DND-41 (cell line): ENCODE results near the gene PRKCZ.

Source experiments
- ATAC-seq: fragments of 200-7000 bp; cut with Tn5 transposase; 3 replicates; pipeline ENCODE4 v1.9.1; 2021; ENCODE audit warnings: low read depth; ENCODE audit not compliant: insufficient read depth
- DNase-seq: peaks from one replicate; pipeline ENCODE4 v3.0.0-alpha.2; 2020
- H2AFZ ChIP-seq: 2 replicates; pipeline ENCODE4 v1.6.0; 2012; ENCODE audit warnings: low read depth, low read length
- H3K27ac ChIP-seq: 2 replicates; pipeline ENCODE4 v1.5.1; 2012; ENCODE audit warnings: low read length, inconsistent platforms
- H3K27me3 ChIP-seq: fragments of 200-600 bp; sonication (generic); 2 replicates; pipeline ENCODE4 v1.6.0; 2012; ENCODE audit warnings: low read length, mild to moderate bottlenecking, inconsistent platforms; ENCODE audit not compliant: insufficient read depth, poor library complexity
- H3K36me3 ChIP-seq: 2 replicates; pipeline ENCODE4 v1.5.1; 2012; ENCODE audit warnings: low read length, inconsistent platforms; ENCODE audit not compliant: insufficient read depth
- H3K4me1 ChIP-seq: 2 replicates; pipeline ENCODE4 v1.5.1; 2012; ENCODE audit warnings: mild to moderate bottlenecking, low read length; ENCODE audit not compliant: insufficient read depth
- H3K4me2 ChIP-seq: 2 replicates; pipeline ENCODE4 v1.6.0; 2012; ENCODE audit warnings: mild to moderate bottlenecking, moderate library complexity, low read length, inconsistent platforms; ENCODE audit not compliant: insufficient read depth
- H3K4me3 ChIP-seq, 2 experiments: fragments of 200-600 bp in 1 of 2; shearing (Covaris generic) in 1 of 2; 2 replicates each; pipeline ENCODE4 v1.5.1; 2012 to 2016; ENCODE audit warnings: inconsistent platforms in 2 of 2, low read length in 2 of 2, mild to moderate bottlenecking in 2 of 2, low read depth in 1 of 2, moderate library complexity in 1 of 2
- H3K79me2 ChIP-seq: 2 replicates; pipeline ENCODE4 v1.6.0; 2012; ENCODE audit warnings: low read length, inconsistent platforms; ENCODE audit not compliant: insufficient read depth
- H3K9ac ChIP-seq: 2 replicates; pipeline ENCODE4 v1.6.0; 2012; ENCODE audit warnings: low read depth, mild to moderate bottlenecking, inconsistent platforms, low read length, moderate library complexity
- H3K9me3 ChIP-seq: 2 replicates; pipeline ENCODE4 v1.5.1; 2012; ENCODE audit warnings: low read length, moderate library complexity, mild to moderate bottlenecking, inconsistent platforms; ENCODE audit not compliant: insufficient read depth, severe bottlenecking
- H4K20me1 ChIP-seq: 2 replicates; pipeline ENCODE4 v1.6.0; 2012; ENCODE audit warnings: low read length; ENCODE audit not compliant: insufficient read depth
- CTCF ChIP-seq: IDR thresholded peaks from 2 replicates; pipeline ENCODE4 v1.5.1; 2012; ENCODE audit warnings: borderline replicate concordance, low read length, moderate library complexity, mild to moderate bottlenecking; ENCODE audit not compliant: poor library complexity, severe bottlenecking; ENCODE audit errors: extremely low read depth
- EZH2 ChIP-seq: IDR thresholded peaks from 3 replicates; pipeline ENCODE4 v1.6.1; 2012; ENCODE audit warnings: borderline replicate concordance, low read depth, mild to moderate bottlenecking, moderate library complexity, low read length, inconsistent platforms; ENCODE audit not compliant: severe bottlenecking

The PRKCZ gene

GRCh38 chr1:2076826-2077225, 26.6 kb downstream of the PRKCZ start:
- no peak for ATAC-seq
- Histone ChIP-seq H3K4me1 (no peaks in the 10 kb centered on the region), H3K4me3 (no peak overlapping the region), H3K27ac (no peak overlapping the region), H2AFZ (no peak overlapping the region), H3K9ac (no peak overlapping the region), H4K20me1 (no peaks in the 10 kb centered on the region), H3K36me3 (no peaks in the 10 kb centered on the region), H3K9me3 (peaks cover 20% of the 10 kb centered on the region), H3K79me2 (no peaks in the 10 kb centered on the region), H3K4me2 (no peak overlapping the region), H3K27me3 (no peaks in the 10 kb centered on the region)
- no peak for DNase-seq
- TF ChIP-seq CTCF (no peak), EZH2 (no peak)

GRCh38 chr1:2078170-2078569, 28.0 kb downstream of the PRKCZ start:
- Histone ChIP-seq H3K36me3 (no peaks in the 10 kb centered on the region), H3K27ac (no peak overlapping the region), H3K4me2 (no peak overlapping the region), H3K9ac (no peak overlapping the region), H3K27me3 (no peaks in the 10 kb centered on the region), H3K4me1 (no peaks in the 10 kb centered on the region), H4K20me1 (no peaks in the 10 kb centered on the region), H3K4me3 (no peak overlapping the region), H3K9me3 (peaks cover 20% of the 10 kb centered on the region), H3K79me2 (no peaks in the 10 kb centered on the region), H2AFZ (no peak overlapping the region)
- DNase-seq (no peak), ATAC-seq (no peak)
- TF ChIP-seq CTCF (no peak), EZH2 (no peak)

- no peak overlapping the region for H3K9ac ChIP-seq
- no peak overlapping the region for H3K4me2 ChIP-seq
- no peaks in the 10 kb centered on the region for H3K4me1 ChIP-seq
- no peaks in the 10 kb centered on the region for H3K79me2 ChIP-seq
- TF ChIP-seq CTCF (no peak), EZH2 (no peak)
- no peak for ATAC-seq
- H2AFZ ChIP-seq: no peak overlapping the region
- H3K9me3 ChIP-seq: peaks cover 20% of the 10 kb centered on the region
- no peak overlapping the region for H3K4me3 ChIP-seq
- no peaks in the 10 kb centered on the region for H3K36me3 ChIP-seq
- no peak for DNase-seq
- H3K27ac ChIP-seq: no peak overlapping the region
- no peaks in the 10 kb centered on the region for H4K20me1 ChIP-seq
- H3K27me3 ChIP-seq: no peaks in the 10 kb centered on the region
These were observed 29.3 kb downstream of the PRKCZ start for GRCh38 chr1:2079396-2080085.
